GM06990 (cell line): ENCODE results near the gene TLE2.

ENCODE experiments used
- DNase-seq: peaks from one replicate; pipeline ENCODE4 v3.0.0-alpha.2; 2011; ENCODE audit not compliant: insufficient read length; ENCODE audit errors: extremely low read depth
- H3K27me3 ChIP-seq: replicated peaks from 2 replicates; pipeline ENCODE4 v1.6.0; 2011; ENCODE audit warnings: low read length; ENCODE audit not compliant: control insufficient read depth, insufficient read depth
- H3K36me3 ChIP-seq: 2 replicates; pipeline ENCODE4 v1.5.1; 2011; ENCODE audit warnings: low read length; ENCODE audit not compliant: control insufficient read depth, insufficient read depth
- H3K4me3 ChIP-seq: replicated peaks from 2 replicates; pipeline ENCODE4 v1.5.1; 2011; ENCODE audit warnings: low read depth, mild to moderate bottlenecking, control low read depth, low read length
- CTCF ChIP-seq: IDR thresholded peaks from 2 replicates; pipeline ENCODE4 v1.5.1; 2011; ENCODE audit warnings: low read length, control low read depth, mild to moderate bottlenecking, inconsistent platforms; ENCODE audit not compliant: insufficient read depth, poor library complexity, severe bottlenecking

Gene TLE2

GRCh38 chr19:3031607-3031867, 2.5 kb upstream of the TLE2 start:
- no peak for TF ChIP-seq CTCF
- DNase-seq: no peak
- no peaks in the 10 kb centered on the region; the same call in 1 of the 2 replicates for H3K27me3 ChIP-seq
- no peaks in the 10 kb centered on the region for H3K36me3 ChIP-seq
- H3K4me3 ChIP-seq: no peak overlapping the region

GRCh38 chr19:3028305-3029064, 595 bp downstream of the TLE2 start:
- Histone ChIP-seq H3K4me3 (peak overlapping the region; percentile 42), H3K27me3 (peaks cover 1% of the 10 kb centered on the region; the same call in 1 of the 2 replicates), H3K36me3 (no peaks in the 10 kb centered on the region)
- no peak for TF ChIP-seq CTCF
- no peak for DNase-seq

- no peak for TF ChIP-seq CTCF
- DNase-seq: no peak
- Histone ChIP-seq H3K27me3 (peaks cover 1% of the 10 kb centered on the region; the same call in 1 of the 2 replicates), H3K4me3 (no peak overlapping the region), H3K36me3 (no peaks in the 10 kb centered on the region)
Measured at GRCh38 chr19:3027981-3028304, 1.1 kb downstream of the TLE2 start.

GRCh38 chr19:3027292-3027691, 1.8 kb downstream of the TLE2 start:
- Histone ChIP-seq H3K36me3 (no peaks in the 10 kb centered on the region), H3K27me3 (peaks cover 1% of the 10 kb centered on the region; the same call in 1 of the 2 replicates), H3K4me3 (no peak overlapping the region)
- DNase-seq: no peak
- TF ChIP-seq CTCF: no peak

- no peak for DNase-seq
- no peak for TF ChIP-seq CTCF
- Histone ChIP-seq H3K4me3 (no peak overlapping the region), H3K27me3 (peaks cover 1% of the 10 kb centered on the region; the same call in 1 of the 2 replicates), H3K36me3 (no peaks in the 10 kb centered on the region)
Measured at GRCh38 chr19:3026768-3027167, 2.3 kb downstream of the TLE2 start.

GRCh38 chr19:3025549-3025886, 3.6 kb downstream of the TLE2 start:
- H3K27me3 ChIP-seq: peaks cover 1% of the 10 kb centered on the region; the same call in 1 of the 2 replicates

More at GRCh38 chr19:3025549-3025886, 3.6 kb downstream of the TLE2 start:
- no peaks in the 10 kb centered on the region for H3K36me3 ChIP-seq
- no peak for DNase-seq
- H3K4me3 ChIP-seq: no peak overlapping the region
- no peak for TF ChIP-seq CTCF
